ENCODE results near the gene AMPH. TPM values are rescaled to one million over a fixed set of nuclear protein-coding genes. Genes with fewer than 3 reads are reported as not detected.
A peak's percentile ranks its signal among the peaks of the same experiment; 100 is the strongest.
"Not testable (repeated sequence)": the region's sequence is repeated elsewhere in the genome, so short reads cannot be mapped to it uniquely, and the experiment has no call there.

Gene AMPH
- total RNA-seq, 1 experiment from 2014 or later = 14.0 TPM

DNA sequence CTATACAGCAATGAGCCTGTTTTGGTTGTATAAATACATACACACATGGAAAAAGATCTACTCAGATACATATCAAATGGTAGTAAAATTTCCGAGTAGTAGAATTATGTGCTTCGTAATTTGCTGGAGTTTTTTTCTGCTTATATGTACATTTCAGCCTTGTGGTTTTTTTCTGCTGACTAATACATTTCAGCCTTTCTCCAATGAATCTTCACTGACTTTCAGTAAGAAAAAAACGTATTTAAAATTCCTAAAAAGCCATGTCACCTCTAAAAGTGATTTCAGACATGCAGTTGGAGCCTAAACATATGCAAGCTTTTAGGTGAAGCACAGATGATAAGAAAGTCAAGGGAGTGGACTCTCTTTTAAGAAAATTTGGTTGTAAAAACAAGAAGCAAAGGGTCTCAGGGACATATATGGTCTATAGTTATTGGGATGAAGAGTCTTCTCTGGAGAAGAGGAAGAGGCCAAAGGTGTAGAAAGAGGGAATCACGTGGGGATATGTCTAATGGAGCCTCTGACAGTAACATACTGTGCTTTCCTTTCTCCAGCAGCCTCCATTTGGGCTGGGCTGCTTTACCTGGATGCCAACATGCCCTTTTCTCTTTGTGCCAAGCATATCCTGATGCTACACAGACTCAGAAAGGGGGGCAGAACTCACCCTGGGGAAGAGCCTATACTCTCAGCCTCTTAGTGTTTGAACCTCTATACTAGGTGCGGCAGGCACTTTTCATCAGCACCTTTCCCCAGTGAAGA lies 2.4 kb downstream of the AMPH start:
- DNase-seq (ENCODE audit: low read depth) = peak; percentile 52

DNA sequence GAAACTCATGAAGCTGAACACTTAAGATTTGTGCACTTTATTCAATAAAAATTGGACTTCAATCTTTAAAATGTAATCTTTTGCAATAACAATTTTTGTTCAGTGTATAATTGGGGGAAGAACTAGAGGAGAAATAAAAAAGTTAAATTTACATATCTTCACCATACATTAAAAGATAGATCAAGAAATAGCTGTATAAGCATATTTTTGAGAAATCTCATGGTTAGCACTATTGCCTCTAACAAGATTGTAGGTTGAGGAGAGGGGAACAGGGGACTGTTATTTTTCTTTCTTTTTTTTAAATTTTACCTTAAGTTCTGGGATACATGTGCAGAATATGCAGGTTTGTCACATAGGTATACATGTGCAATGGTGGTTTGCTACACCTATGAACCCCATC lies 5.3 kb downstream of the AMPH start:
- no peak for DNase-seq (ENCODE audit: low read depth)

DNA sequence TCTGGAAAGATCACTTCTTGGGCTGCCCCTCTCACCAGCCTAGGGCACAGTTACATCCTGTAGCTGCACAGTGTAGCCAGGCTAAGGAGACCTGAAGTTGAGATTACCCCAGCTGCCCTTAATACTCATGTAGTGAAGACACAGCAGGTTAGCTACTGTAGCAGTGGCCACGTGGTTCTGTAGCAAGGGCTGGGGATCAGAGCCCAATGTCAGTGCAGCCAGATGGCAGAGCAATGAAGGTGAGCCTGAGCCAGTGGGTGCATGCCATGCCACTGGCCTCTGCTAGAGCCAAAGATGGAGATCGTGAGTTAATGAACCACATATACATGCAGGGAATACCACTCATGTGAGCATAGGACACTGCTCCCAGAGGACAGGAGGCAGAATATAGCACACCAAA lies 15.5 kb downstream of the AMPH start:
- DNase-seq (ENCODE audit: low read depth) = no peak

DNA sequence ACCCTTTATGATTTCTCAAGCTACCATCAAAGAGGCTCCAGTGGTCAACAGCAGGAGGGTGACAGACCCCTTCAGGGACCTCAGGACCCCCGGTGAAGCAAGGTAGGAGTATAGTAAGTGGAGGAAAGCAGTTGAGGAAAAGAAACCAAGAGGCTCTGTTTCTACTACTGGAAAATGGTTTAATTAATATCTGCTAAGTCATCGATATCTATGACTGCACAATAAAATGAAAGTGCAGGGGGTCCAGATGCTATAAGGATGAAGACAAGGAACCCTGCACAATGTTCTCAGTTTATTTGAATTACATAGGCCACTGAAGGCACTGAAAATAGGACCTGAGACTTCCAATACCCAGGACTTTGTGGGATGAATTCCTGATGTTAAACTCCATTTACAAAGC lies 23.7 kb downstream of the AMPH start:
- no peak for DNase-seq (ENCODE audit: low read depth)

DNA sequence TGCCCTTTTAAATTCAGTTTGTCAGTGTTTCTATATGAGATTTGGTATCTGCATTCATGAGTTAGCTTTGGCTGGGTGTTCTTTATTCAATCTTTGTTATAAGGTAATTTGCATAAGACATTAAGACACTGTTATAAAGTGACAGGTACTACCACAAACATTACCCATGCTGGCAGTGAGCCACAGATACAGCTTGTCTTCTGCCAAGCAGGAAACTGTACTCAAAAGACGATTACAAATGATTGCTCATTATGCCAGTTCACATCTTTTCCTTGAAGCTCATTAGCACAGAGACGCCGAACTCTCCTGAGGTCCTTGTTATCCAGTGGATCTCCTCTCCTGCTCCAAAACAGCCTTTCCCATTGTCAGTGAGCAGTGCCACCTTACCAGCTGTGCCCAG lies 30.4 kb downstream of the AMPH start:
- peak; percentile 43 for DNase-seq (ENCODE audit: low read depth)

DNA sequence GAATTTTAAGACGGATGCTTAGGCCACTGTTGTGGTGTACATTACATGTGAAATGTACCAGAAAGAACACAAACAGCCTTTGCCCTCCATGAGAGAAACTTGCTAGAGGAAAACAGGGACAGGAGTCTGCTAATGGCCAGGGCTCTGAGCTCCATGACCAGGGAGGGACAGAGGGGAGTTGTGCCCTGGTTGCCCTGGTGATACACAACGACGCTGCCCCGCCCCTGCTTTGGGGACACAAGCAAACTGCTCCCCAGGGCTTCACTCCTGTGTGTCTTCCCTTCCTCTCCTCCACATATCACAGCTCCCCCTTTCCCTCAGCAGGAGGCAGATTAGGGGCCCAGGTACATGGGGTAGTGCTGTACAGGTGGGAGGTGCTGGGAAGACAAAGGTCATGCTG lies 36.2 kb downstream of the AMPH start:
- no peak for DNase-seq (ENCODE audit: low read depth)

DNA sequence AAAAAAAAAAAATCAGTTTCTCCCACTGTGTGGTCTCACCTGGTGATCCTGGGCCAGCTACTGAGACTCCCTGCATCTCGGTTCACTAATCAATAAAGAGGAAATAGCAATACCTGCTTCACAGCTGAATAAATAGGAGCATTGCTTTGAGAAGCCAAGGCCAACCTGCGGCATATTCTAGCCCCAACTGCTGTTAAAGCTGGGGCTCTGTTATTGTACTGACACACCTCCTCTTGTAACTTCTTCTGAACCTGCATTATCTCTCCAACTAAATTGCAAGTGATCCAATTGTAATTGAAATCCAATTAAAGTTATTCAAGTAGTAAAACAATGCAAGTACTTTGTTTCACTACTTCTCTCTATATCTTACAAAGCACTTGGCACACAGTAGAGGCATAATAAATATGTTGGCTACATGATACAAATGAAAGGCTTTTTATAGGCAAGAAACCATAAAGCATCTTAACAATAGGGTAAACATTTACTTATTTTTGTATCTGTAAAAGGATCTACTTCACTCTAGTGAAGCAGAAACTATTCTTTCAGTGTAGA lies 38.4 kb downstream of the AMPH start:
- DNase-seq (ENCODE audit: low read depth) = no peak

DNA sequence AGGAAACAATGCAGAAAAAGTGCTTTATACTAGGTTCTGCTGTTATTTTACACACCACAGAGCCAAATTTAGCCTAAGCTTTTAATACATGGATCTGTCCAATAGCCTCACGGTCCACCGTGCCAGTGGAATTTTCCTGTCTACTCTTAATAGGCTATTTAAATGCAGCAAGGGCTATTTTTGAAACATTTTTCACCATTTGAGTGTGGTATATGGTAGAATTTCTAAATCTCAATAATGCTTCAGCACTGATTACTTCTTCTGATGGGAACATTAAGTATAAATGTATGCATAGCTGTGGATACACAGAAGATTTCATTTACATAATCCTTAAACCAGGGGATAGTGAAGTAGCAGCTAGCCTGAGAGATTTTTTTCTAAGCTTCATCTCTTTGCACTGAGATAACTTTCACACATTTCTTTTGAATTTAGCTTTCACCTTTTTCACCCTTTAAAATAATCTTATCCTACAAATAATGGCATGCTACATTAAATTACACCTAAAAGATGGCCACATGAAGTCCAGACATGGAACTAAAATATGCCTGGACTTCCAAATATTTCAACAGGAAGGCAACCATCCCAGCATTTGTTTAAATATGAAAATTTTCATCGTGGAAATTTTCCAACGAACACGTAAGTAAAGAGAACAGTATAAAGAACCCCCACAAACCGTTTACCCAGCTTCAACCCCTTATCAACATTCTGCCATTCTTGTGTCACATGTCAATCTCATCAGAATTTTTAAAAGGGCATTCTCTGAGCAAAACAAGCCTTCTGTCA lies 45.4 kb downstream of the AMPH start:
- DNase-seq (ENCODE audit: low read depth) = no peak

DNA sequence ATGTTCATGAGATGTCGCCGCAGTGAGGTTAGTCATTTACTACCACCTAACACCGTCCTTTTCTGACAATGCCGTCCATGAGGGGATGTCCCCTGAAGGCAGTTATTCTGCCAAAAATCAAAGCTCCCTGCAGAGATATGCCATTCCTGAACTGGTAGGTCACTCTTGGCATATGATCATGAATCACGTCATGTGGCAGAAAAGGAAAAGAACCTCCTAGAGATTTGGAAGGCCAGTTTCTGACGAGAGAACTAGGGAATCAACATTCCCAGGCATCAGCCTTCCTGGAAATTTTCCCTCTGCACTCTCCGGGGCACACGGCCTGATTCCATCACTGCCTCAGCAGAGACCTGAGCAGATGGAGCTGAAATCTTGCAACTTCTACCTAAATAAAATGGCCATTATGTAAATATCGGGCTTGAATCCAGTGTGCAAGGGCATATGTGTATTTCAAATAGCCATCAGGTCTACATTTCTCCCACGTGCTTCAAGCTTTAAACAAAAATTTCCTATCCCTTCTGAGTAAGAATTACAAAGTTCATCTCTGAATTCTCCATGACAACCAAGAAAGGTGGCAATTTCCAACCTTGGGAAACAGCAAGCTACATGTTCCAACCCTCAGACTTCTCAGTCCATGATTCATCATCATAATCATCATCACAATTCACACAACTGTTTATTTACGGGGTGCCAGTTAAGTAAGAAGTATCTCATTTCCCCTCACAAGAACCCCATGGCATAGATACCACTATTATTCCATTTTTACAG lies 46.5 kb downstream of the AMPH start:
- peak; percentile 94 for DNase-seq (ENCODE audit: low read depth)

DNA sequence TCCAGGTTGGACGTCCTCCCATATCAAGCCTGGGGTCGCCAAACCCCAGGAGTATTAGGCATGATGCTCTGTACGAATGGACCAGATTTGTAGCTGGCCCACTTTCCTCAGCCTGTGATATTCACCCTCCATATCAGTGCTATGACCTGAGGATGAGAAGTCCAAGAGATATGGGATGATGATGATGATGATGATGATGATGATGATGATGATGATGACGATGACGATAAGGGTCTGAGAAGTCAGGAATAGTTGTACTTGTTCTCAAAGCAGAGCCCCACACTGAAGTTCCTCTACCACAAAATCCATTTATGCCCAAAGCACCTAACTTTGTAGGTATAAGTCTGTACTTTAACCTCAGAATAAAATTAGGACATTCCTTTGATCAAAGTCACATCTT lies 50.7 kb downstream of the AMPH start:
- DNase-seq (ENCODE audit: low read depth) = no peak

DNA sequence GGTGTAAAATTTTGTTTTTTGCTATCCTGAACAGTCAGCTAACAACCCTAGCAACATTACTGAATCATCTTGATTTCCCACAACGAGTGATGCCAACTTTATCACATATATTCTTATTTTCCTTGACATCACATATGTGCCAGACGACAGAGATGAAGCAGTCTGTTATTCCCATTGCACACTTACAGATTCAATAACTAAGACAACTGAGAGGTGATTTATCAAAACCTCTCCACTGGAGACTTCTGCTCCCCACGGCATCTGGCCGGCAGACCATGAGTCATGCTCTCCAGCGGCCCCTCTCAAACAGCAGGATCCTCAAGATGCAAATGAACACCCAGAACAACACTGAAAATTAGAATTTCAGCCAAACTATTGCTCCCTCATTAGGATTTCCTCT lies 57.1 kb downstream of the AMPH start:
- peak; percentile 79 for DNase-seq (ENCODE audit: low read depth)

DNA sequence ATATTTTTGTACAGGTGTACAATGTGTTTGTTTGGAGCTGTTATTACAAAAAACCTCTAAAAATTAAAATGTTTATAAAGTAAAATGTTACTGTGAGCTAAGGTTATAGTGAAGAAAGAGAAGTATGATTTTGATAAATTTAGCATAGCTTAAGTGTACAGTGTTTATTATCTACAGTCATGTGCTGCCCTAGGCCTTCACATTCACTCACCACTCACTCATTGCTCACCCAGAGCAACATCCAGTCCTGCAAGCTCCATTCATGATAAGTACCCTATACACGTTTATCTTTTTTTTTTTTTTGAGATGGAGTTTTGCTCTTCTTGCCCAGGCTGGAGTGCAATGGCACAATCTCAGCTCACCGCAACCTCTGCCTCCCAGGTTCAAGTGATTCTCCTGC lies 59.6 kb downstream of the AMPH start:
- DNase-seq (ENCODE audit: low read depth) = not testable (repeated sequence)

DNA sequence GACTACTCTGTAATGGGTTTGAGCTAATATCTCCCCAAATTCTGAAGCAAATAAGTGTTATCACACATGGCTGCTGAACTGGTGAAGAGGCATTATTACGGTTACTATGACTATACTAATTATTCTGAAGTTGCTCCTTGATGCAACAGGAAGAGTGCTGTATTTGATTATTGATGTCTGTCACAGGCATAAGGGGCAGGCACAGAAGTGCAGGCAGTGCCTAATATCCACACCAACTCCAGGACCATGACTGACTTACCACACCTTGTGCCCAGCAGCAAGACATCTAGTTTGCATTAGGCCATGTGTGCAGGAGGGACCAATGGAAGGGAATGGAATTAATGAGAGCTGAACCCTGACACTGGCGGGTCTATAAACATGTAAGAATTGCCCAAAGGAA lies 62.7 kb downstream of the AMPH start:
- DNase-seq (ENCODE audit: low read depth) = no peak

DNA sequence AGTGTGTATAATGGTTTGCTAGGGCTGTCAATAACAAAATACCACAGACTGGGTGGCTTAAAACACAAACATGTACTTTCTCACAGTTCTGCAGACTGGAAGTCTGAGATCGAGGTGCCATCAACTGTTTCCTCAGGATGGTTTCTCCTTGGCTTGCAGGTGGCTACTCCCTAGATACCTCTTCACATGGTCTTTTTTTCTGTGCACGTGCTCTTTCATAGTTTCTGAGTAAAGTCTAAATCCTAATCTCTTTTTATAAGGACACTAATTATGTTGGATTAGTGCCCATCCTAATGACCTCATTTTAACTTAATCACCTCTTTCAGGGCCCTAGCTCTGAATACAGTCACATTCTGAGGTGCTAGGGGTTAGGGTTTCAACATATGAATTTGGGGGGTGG lies 65.9 kb downstream of the AMPH start:
- no peak for DNase-seq (ENCODE audit: low read depth)

DNA sequence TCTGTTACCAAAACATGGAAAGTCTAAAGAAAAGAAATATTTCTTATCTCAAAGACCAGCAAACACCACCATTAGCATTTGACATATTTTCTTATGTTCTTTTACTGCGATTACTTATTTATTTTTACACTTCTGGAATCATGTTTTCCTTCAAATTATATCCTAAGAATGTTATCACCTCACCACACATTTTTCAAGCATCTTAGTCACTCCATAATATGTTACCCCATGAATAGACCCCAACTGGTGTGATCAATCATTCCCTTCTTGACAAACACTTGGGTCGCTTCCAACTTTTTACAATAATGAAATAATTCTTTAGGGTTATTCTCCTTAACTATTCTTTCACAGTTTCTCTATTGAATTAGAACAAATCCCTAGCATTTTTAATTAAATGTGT lies 67.4 kb downstream of the AMPH start:
- peak; percentile 51 for DNase-seq (ENCODE audit: low read depth)

DNA sequence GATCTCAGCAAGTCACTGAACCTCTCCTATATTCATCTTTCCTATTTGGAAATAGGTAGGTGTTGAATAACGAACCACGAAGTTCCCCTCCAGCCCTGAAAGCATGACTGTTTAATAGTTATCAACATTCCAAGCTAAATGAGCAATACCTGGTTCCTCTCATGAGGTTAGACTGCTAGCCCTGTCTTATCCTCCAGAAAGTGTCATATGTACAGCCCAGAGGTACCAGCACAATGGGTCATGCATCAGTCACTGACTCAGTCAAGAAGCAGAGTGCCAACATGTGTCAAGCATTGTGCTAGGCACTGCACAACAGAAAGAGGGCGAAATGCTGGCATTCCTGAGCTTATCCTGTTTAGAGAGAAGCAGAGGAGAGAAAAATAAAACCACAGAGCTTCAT lies 70.0 kb downstream of the AMPH start:
- DNase-seq (ENCODE audit: low read depth) = peak; percentile 95

DNA sequence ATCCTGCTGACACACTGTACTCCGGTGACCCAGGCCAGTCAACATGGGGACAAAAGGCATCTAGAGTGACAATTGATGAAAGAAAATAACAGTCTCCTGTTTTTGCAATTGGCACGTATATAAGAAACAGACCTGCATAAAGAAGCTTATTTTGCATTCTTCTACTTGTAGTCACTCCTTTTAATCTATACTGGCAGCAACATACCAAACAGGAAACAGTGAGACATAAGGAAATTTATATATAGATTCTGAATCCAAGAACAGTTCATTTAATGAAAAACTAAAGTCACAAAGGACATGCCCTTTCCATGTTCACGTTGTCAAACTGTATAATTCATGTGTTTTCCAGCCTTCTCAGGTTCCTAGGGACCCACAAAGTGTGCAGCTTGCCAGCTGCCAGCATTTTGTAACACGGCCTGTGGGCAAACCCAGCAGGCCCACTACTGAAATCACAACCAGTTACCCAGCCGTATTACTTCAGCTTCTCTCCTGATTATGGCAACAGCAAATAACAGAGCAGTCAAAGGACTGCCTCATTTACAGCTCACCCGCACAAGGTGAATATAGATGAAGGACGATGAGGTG lies 72.3 kb downstream of the AMPH start:
- no peak for DNase-seq (ENCODE audit: low read depth)

DNA sequence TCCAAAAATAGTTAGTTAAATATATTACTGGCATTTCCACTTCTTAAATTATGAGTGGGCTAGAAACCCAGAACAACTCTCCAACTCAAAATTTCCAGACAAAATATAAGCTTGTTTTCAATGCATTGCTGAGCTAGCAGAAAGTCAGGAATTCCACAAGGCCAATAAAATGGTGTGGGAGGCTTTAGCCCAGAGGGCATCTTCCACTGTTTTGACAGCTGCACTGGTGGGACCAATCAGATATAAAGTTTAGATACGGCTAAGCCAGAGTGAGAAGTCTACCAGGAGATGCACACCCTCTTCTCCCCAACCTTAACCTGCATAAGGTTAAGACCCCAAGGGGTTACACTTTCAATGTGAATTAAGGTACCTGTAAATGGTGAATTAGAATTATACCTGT lies 76.6 kb downstream of the AMPH start:
- DNase-seq (ENCODE audit: low read depth) = peak; percentile 30

DNA sequence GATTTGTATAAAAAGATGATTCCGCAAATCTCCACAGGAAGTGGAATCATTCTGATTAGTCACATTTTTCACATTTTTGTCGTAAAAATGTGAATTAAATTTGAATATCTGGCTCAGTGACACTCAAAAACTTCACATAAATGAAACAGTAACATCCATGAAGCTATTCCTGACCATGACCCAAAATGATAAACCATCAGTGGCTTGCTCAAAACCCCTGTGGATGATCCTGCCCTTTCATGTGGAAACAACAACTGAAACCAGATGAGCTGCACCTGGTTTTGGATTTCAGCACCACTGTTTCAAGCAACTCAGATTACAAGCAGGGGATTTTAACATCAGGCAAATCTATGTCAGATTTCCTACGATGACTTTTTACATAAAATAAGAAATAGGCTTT lies 80.3 kb downstream of the AMPH start:
- DNase-seq (ENCODE audit: low read depth) = no peak

DNA sequence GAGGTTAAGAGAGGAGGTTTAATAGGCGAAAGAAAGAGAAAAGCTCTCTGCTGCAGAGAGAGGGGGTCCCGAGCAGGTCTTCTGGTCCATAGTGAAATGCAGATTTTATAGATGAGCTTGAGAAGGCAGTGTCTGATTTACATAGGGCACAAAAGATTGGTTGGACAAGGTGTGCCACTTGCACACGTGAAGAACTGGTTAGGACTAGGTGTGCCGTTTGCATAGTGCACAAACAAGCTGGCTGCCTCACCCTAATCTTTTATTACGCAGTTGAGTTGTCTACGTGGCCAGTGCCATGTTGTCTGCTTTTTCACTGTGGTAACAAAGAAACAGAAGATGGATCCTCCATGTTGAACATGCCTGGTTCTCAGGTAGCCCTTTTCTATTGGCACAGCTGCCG lies 82.6 kb downstream of the AMPH start:
- no peak for DNase-seq (ENCODE audit: low read depth)

DNA sequence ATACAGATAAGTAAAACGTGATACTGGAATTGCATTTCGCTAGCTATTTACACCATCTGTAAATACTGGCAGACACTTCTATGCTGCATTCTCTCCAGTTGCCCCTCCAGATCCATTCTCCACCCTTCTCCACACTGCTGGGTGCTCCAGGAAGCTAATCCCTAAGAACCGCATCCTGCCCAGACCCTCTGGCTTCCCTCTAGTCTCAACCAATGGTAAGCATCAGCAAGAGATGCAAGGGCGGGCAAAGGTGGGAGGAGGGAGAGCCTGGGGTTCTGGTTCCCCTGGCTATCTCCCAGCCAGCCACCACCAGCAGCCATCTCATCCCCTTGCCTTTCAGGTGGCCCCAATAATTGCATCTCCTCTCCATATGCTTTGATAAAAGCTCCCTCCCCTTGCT lies 84.4 kb downstream of the AMPH start:
- DNase-seq (ENCODE audit: low read depth) = no peak

DNA sequence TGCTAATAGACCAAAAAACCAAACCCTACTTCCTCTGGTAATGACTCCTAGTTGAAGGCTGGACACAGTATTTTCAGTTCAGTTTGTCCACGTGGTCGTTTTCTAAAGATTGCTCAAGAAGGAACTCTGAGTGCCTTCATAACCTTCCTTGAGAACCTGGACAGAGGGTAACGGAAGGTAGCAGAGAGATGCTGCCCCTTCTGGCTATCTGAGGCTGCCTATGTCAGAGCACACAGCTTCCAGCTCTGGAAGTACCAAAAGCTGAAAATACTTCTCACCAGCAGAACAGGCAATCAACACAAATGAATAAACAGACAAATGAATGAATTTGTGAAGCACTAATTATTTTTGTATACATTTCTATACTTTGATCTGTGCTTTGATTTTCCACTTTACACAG lies 85.2 kb downstream of the AMPH start:
- no peak for DNase-seq (ENCODE audit: low read depth)

All from Daoy (cell line).